Liver (tissue), 9 donors: ENCODE measurements around the gene DENND4C. TPM values are rescaled to one million over a fixed set of nuclear protein-coding genes. Genes with fewer than 3 reads are reported as not detected.

Source experiments
- DNase-seq: peaks from one replicate; pipeline ENCODE4 v3.0.0-alpha.2; 2017; ENCODE audit warnings: low spot score
- H3K27ac ChIP-seq, 2 donors: one replicate each; pipeline ENCODE4 v1.7.0; 2013; ENCODE audit warnings: inconsistent platforms in 2 of 2, low read length in 2 of 2, control low read depth in 1 of 2, low read depth in 1 of 2, mild to moderate bottlenecking in 1 of 2
- H3K27me3 ChIP-seq, 4 donors: one replicate each; pipeline versions ENCODE4 v1.6.1 to v1.7.0; 2013; ENCODE audit warnings: low read length in 3 of 4, inconsistent platforms in 1 of 4, mild to moderate bottlenecking in 1 of 4, moderate library complexity in 1 of 4; ENCODE audit not compliant: control insufficient read depth in 4 of 4, insufficient read depth in 4 of 4
- H3K36me3 ChIP-seq, 4 donors: one replicate each; pipeline versions ENCODE4 v1.6.1 to v1.7.0; 2013; ENCODE audit warnings: low read length in 3 of 4, mild to moderate bottlenecking in 3 of 4, low read depth in 1 of 4, moderate library complexity in 1 of 4; ENCODE audit not compliant: control insufficient read depth in 4 of 4, insufficient read depth in 3 of 4
- H3K4me1 ChIP-seq, 4 donors: one replicate each; pipeline versions ENCODE4 v1.6.1 to v1.7.0; 2013; ENCODE audit warnings: low read length in 3 of 4, mild to moderate bottlenecking in 3 of 4, moderate library complexity in 1 of 4; ENCODE audit not compliant: control insufficient read depth in 4 of 4, insufficient read depth in 4 of 4
- H3K4me3 ChIP-seq, 3 donors: one replicate each; pipeline versions ENCODE4 v1.6.1 to v1.7.0; 2013; ENCODE audit warnings: low read length in 3 of 3, control low read depth in 1 of 3, low read depth in 1 of 3, mild to moderate bottlenecking in 1 of 3
- H3K9ac ChIP-seq, 2 donors: one replicate each; pipeline ENCODE4 v1.7.0; 2013; ENCODE audit warnings: low read length in 2 of 2, mild to moderate bottlenecking in 2 of 2, moderate library complexity in 2 of 2, control low read depth in 1 of 2, low read depth in 1 of 2
- H3K9me3 ChIP-seq, 4 donors: one replicate each; pipeline versions ENCODE4 v1.6.1 to v1.7.0; 2013; ENCODE audit warnings: low read length in 3 of 4; ENCODE audit not compliant: control insufficient read depth in 4 of 4
- EGR1 ChIP-seq, 2 donors: IDR thresholded peaks; 2 replicates each; pipeline ENCODE4 v1.6.1; 2016 to 2018; ENCODE audit warnings: antibody characterized with exemption in 2 of 2, low read depth in 2 of 2
- FOXA2 ChIP-seq: IDR thresholded peaks from 2 replicates; pipeline ENCODE4 v1.6.1; 2016; ENCODE audit warnings: antibody characterized with exemption
- GABPA ChIP-seq, 2 donors: IDR thresholded peaks in 1 of 2; conservative IDR thresholded peaks in 1 of 2; 2 replicates each; pipeline ENCODE4 v1.6.1; 2016; ENCODE audit warnings: antibody characterized with exemption in 2 of 2, mild to moderate bottlenecking in 1 of 2, moderate library complexity in 1 of 2
- HNF4A ChIP-seq, 2 donors: conservative IDR thresholded peaks; 2 replicates each; pipeline ENCODE4 v1.6.1; 2016; ENCODE audit warnings: antibody characterized with exemption in 2 of 2, mild to moderate bottlenecking in 2 of 2
- HNF4G ChIP-seq: IDR thresholded peaks from 2 replicates; pipeline ENCODE4 v1.6.1; 2016; ENCODE audit warnings: antibody characterized with exemption
- NR2F2 ChIP-seq: IDR thresholded peaks from 2 replicates; pipeline ENCODE4 v1.6.1; 2016; ENCODE audit warnings: antibody characterized with exemption
- RAD21 ChIP-seq, 2 donors: IDR thresholded peaks; 2 replicates each; pipeline ENCODE4 v1.6.1; 2016; ENCODE audit warnings: antibody characterized with exemption in 2 of 2, mild to moderate bottlenecking in 2 of 2
- RXRA ChIP-seq, 2 donors: IDR thresholded peaks; 2 replicates each; pipeline ENCODE4 v1.6.1; 2017 to 2018; ENCODE audit warnings: antibody characterized with exemption in 2 of 2, mild to moderate bottlenecking in 1 of 2
- SP1 ChIP-seq: IDR thresholded peaks from 2 replicates; pipeline ENCODE4 v1.6.1; 2018; ENCODE audit warnings: antibody characterized with exemption, mild to moderate bottlenecking
- TAF1 ChIP-seq: conservative IDR thresholded peaks from 2 replicates; pipeline ENCODE4 v1.6.1; 2016; ENCODE audit warnings: antibody characterized with exemption, mild to moderate bottlenecking
- YY1 ChIP-seq: IDR thresholded peaks from 2 replicates; pipeline ENCODE4 v1.6.1; 2016; ENCODE audit warnings: antibody characterized with exemption, mild to moderate bottlenecking
- WGBS: extraction: QIAGEN DNeasy Blood & Tissue Kit; methylation state at CpG from one replicate; pipeline ENCODE4 v1.1.7; 2013; 5-methylcytosine and 5-hydroxymethylcytosine counted together
- polyA plus RNA-seq, 2 donors: library from polyadenylated mRNA; stranded (reverse) in 1 of 2; unstranded in 1 of 2; fragments of 200-250 nt in 1 of 2; fragments of >200 nt in 1 of 2; fragmentation: Nextera tagmentation in 1 of 2; extraction: Ambion mirVana in 1 of 2; gene quantifications; one replicate each; pipeline versions ENCODE4 v1.2.1 to v1.2.3, GENCODE V29; 2013 to 2015
- total RNA-seq, 2 donors: library from RNA; depleted of rRNA; stranded (reverse); fragments of >200 nt; gene quantifications; one replicate each; pipeline ENCODE4 v1.2.3, GENCODE V29; 2014
- TF ChIP-seq, protein P1 (sequence below): fragments of 150-350 bp; IDR thresholded peaks from 2 replicates; pipeline ENCODE4 v1.5.1; 2017; ENCODE audit warnings: improper control_type of control experiment, low read depth, low read length; ENCODE audit not compliant: missing input control
- TF ChIP-seq, protein P2 (sequence below): IDR thresholded peaks from 2 replicates; pipeline ENCODE4 v1.6.1; 2016; ENCODE audit warnings: antibody characterized with exemption
- TF ChIP-seq, protein P3 (sequence below): IDR thresholded peaks from 2 replicates; pipeline ENCODE4 v1.6.1; 2016; ENCODE audit warnings: antibody characterized with exemption, mild to moderate bottlenecking
- TF ChIP-seq, protein P4 (sequence below): IDR thresholded peaks from 2 replicates; pipeline ENCODE4 v1.6.1; 2016; ENCODE audit warnings: antibody characterized with exemption
- TF ChIP-seq, protein P5 (sequence below): IDR thresholded peaks from 2 replicates; pipeline ENCODE4 v1.6.1; 2016; ENCODE audit warnings: antibody characterized with exemption
- donor health status: healthy.
- donor health status: healthy.
- donor health status: healthy.
- donor health status: healthy.
- donor health status: healthy.

DENND4C gene
- total and polyA plus RNA-seq, 4 donors = 6.9 to 54.9 (median 14.8) TPM

DNA sequence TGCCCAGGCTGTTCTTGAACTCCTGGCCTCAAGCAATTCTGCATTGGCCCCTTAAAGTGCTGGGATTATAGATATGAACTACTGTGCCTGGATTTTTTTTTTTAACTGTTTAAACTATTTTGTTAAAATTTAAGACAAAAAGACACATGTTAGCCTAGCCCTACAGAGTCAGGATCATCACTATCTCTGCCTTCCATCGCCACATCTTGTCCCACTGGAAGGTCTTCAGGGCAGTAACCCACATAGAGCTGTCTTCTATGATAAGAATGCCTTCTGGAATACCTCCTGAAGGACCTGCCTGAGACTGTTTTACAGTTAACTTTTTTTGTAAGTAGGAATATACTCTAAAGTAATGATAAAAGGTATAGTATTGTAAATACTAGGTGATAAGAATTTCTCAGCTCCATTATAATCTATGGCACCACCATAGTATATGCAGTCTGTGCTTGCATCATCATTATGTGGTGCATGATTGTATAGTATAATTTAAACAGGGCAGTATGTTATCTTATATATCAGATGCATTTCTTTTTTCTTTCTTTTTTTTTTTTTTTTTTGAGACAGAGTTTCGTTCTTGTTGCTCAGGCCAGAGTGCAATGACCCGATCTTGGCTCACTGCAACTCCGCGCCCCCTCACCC lies 52.7 kb downstream of the DENND4C start:
- H3K4me1 ChIP-seq = peaks cover 0 to 1% (median 0%) of the 10 kb centered on the region in 4 donors
- no peak overlapping the region for H3K27ac ChIP-seq
- H3K27me3 ChIP-seq = no peaks in the 10 kb centered on the region
- peaks cover 0 to 3% (median 0%) of the 10 kb centered on the region in 4 donors for H3K36me3 ChIP-seq
- no peak for DNase-seq
- 61% methylated on average over 5 of the region's 5 CpGs for WGBS
- H3K9me3 ChIP-seq = no peaks in the 10 kb centered on the region
- no peak overlapping the region for H3K4me3 ChIP-seq
- TF ChIP-seq HNF4A (conservative IDR thresholded peaks at IDR 0.05) (no peak), TAF1 (no peak), YY1 (no peak), RXRA (IDR thresholded peaks at IDR 0.05) (no peak), SP1 (no peak), FOXA2 (no peak), RAD21 (IDR thresholded peaks at IDR 0.05) (no peak), NR2F2 (no peak), EGR1 (IDR thresholded peaks at IDR 0.05; ENCODE audit: low read depth in 2 of 2) (no peak), GABPA (IDR thresholded peaks at IDR 0.05 in 1 of 2, conservative IDR thresholded peaks at IDR 0.05 in 1 of 2) (no peak), HNF4G (no peak)
- TF ChIP-seq, protein P1, sequence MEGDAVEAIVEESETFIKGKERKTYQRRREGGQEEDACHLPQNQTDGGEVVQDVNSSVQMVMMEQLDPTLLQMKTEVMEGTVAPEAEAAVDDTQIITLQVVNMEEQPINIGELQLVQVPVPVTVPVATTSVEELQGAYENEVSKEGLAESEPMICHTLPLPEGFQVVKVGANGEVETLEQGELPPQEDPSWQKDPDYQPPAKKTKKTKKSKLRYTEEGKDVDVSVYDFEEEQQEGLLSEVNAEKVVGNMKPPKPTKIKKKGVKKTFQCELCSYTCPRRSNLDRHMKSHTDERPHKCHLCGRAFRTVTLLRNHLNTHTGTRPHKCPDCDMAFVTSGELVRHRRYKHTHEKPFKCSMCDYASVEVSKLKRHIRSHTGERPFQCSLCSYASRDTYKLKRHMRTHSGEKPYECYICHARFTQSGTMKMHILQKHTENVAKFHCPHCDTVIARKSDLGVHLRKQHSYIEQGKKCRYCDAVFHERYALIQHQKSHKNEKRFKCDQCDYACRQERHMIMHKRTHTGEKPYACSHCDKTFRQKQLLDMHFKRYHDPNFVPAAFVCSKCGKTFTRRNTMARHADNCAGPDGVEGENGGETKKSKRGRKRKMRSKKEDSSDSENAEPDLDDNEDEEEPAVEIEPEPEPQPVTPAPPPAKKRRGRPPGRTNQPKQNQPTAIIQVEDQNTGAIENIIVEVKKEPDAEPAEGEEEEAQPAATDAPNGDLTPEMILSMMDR = no peak
- TF ChIP-seq, protein P2, sequence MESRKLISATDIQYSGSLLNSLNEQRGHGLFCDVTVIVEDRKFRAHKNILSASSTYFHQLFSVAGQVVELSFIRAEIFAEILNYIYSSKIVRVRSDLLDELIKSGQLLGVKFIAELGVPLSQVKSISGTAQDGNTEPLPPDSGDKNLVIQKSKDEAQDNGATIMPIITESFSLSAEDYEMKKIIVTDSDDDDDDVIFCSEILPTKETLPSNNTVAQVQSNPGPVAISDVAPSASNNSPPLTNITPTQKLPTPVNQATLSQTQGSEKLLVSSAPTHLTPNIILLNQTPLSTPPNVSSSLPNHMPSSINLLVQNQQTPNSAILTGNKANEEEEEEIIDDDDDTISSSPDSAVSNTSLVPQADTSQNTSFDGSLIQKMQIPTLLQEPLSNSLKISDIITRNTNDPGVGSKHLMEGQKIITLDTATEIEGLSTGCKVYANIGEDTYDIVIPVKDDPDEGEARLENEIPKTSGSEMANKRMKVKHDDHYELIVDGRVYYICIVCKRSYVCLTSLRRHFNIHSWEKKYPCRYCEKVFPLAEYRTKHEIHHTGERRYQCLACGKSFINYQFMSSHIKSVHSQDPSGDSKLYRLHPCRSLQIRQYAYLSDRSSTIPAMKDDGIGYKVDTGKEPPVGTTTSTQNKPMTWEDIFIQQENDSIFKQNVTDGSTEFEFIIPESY = no peak
- TF ChIP-seq, protein P3, sequence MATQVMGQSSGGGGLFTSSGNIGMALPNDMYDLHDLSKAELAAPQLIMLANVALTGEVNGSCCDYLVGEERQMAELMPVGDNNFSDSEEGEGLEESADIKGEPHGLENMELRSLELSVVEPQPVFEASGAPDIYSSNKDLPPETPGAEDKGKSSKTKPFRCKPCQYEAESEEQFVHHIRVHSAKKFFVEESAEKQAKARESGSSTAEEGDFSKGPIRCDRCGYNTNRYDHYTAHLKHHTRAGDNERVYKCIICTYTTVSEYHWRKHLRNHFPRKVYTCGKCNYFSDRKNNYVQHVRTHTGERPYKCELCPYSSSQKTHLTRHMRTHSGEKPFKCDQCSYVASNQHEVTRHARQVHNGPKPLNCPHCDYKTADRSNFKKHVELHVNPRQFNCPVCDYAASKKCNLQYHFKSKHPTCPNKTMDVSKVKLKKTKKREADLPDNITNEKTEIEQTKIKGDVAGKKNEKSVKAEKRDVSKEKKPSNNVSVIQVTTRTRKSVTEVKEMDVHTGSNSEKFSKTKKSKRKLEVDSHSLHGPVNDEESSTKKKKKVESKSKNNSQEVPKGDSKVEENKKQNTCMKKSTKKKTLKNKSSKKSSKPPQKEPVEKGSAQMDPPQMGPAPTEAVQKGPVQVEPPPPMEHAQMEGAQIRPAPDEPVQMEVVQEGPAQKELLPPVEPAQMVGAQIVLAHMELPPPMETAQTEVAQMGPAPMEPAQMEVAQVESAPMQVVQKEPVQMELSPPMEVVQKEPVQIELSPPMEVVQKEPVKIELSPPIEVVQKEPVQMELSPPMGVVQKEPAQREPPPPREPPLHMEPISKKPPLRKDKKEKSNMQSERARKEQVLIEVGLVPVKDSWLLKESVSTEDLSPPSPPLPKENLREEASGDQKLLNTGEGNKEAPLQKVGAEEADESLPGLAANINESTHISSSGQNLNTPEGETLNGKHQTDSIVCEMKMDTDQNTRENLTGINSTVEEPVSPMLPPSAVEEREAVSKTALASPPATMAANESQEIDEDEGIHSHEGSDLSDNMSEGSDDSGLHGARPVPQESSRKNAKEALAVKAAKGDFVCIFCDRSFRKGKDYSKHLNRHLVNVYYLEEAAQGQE = no peak
- TF ChIP-seq, protein P4, sequence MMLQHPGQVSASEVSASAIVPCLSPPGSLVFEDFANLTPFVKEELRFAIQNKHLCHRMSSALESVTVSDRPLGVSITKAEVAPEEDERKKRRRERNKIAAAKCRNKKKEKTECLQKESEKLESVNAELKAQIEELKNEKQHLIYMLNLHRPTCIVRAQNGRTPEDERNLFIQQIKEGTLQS = no peak
- TF ChIP-seq, protein P5, sequence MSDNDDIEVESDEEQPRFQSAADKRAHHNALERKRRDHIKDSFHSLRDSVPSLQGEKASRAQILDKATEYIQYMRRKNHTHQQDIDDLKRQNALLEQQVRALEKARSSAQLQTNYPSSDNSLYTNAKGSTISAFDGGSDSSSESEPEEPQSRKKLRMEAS = no peak
- no peak overlapping the region for H3K9ac ChIP-seq
